ENCODE results near the gene CUEDC1. TPM values are rescaled to one million over a fixed set of nuclear protein-coding genes. Genes with fewer than 3 reads are reported as not detected.
"Not testable (repeated sequence)": the region's sequence is repeated elsewhere in the genome, so short reads cannot be mapped to it uniquely, and the experiment has no call there.

CUEDC1 gene
- total RNA-seq, 1 experiment from 2014 or later = 53.5 TPM

- Histone ChIP-seq H3K4me1 (ENCODE audit: insufficient read depth, low read length, poor library complexity, severe bottlenecking) (peaks cover 51% of the 10 kb centered on the region), H3K4me3 (ENCODE audit: low read depth, low read length, poor library complexity, severe bottlenecking) (no peak overlapping the region), H3K27ac (ENCODE audit: low read depth, low read length, poor library complexity, severe bottlenecking) (no peak overlapping the region), H3K27me3 (replicated peaks; ENCODE audit: insufficient read depth, low read depth, low read length, poor library complexity) (no peaks in the 10 kb centered on the region), H3K36me3 (ENCODE audit: insufficient read depth, low read length, poor library complexity, severe bottlenecking) (no peaks in the 10 kb centered on the region), H3K9me3 (ENCODE audit: low read depth, low read length, poor library complexity, severe bottlenecking) (no peaks in the 10 kb centered on the region)
- TF ChIP-seq EZH2 (IDR thresholded peaks at IDR 0.05; ENCODE audit: borderline replicate concordance, low read depth, low read length, poor library complexity, severe bottlenecking) (no peak), CTCF (conservative IDR thresholded peaks at IDR 0.05; ENCODE audit: low read depth, low read length) (no peak)
- POLR2A ChIA-PET (ENCODE audit: low non-redundant PET) = no interaction called here
- DNase-seq (ENCODE audit: low spot score) = no peak
- intact Hi-C loops (cut with micrococcal nuclease; ENCODE audit: unreplicated experiment) = no loop called here
- CTCF ChIA-PET = no interaction called here
- no TSS peak for BruUV-seq (replicated peaks)
These were observed 31.9 kb downstream of the CUEDC1 start for GRCh38 chr17:57923182-57923872.

DNA sequence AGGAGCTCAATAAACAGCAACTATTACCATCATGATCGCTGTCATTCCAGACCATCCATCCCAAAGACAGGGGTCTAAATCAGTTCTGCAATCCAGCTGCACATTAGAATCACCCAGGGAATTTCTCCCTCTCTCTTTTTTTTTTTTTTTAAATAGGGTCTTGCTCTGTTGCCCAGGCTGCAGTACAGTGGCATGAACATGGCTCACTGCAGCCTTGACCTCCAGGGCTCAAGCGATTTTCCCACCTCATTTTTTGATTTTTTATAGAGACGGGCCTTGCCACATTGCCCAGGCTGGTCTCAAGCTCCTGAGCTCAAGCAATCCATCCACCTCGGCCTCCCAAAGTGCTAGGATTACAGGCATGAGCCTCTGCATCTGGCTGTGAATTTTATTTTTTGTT, 32.5 kb downstream of the CUEDC1 start:
- H3K27me3 ChIP-seq (replicated peaks; ENCODE audit: insufficient read depth, low read depth, low read length, poor library complexity); H3K4me3 ChIP-seq (ENCODE audit: low read depth, low read length, poor library complexity, severe bottlenecking); BruUV-seq (replicated peaks); POLR2A ChIA-PET (ENCODE audit: low non-redundant PET); H3K36me3 ChIP-seq (ENCODE audit: insufficient read depth, low read length, poor library complexity, severe bottlenecking); DNase-seq (ENCODE audit: low spot score); intact Hi-C loops (cut with micrococcal nuclease; ENCODE audit: unreplicated experiment); CTCF ChIA-PET; H3K27ac ChIP-seq (ENCODE audit: low read depth, low read length, poor library complexity, severe bottlenecking); H3K9me3 ChIP-seq (ENCODE audit: low read depth, low read length, poor library complexity, severe bottlenecking): not testable (repeated sequence)
- H3K4me1 ChIP-seq (ENCODE audit: insufficient read depth, low read length, poor library complexity, severe bottlenecking) = peaks cover 54% of the 10 kb centered on the region

DNA sequence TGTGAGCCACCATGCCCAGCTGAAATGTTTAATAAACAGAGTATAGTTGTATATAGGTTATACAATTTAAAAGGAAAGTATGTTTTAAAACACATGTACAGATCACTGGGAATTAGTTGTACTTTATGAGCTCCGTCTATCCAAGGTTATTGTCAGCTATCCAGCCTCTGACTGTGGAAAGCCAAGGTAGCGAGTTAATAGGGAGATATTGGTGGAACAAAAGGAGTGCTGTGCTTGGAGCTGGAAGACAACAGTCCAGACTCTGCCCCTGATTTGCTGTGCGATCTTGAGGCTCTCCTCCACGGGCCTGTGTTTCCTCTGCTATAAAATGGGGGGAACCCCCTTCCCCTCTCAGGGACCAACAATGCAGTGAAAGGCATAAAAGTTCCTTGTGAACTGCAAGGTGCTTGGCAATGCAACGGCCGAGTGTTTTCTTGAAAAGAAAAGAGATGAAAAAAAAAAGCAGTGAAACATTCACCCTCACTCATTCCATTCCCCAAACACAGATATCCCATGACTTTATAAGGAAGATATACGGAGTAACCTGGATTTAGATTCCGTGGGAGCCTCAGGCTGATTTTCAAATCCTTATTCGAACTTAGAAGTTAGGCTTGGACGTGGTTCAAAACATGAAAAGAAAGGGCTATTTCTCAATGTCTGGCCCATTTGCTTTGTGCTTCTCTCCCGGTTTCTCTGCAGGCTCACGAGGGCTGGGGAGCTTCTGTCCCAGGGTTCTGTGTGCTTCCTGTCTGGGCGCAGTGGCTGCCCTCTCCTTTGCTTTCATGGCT, 34.1 kb downstream of the CUEDC1 start:
- no peaks in the 10 kb centered on the region for H3K27me3 ChIP-seq (replicated peaks; ENCODE audit: insufficient read depth, low read depth, low read length, poor library complexity)
- DNase-seq (ENCODE audit: low spot score) = no peak
- H3K4me1 ChIP-seq (ENCODE audit: insufficient read depth, low read length, poor library complexity, severe bottlenecking) = peaks cover 50% of the 10 kb centered on the region
- H3K9me3 ChIP-seq (ENCODE audit: low read depth, low read length, poor library complexity, severe bottlenecking) = no peaks in the 10 kb centered on the region
- no TSS peak for BruUV-seq (replicated peaks)
- TF ChIP-seq CTCF (conservative IDR thresholded peaks at IDR 0.05; ENCODE audit: low read depth, low read length) (no peak), EZH2 (IDR thresholded peaks at IDR 0.05; ENCODE audit: borderline replicate concordance, low read depth, low read length, poor library complexity, severe bottlenecking) (no peak)
- ChIA-PET CTCF (no interaction called here), POLR2A (ENCODE audit: low non-redundant PET) (no interaction called here)
- H3K27ac ChIP-seq (ENCODE audit: low read depth, low read length, poor library complexity, severe bottlenecking) = peak overlapping the region; percentile 45
- H3K36me3 ChIP-seq (ENCODE audit: insufficient read depth, low read length, poor library complexity, severe bottlenecking) = no peaks in the 10 kb centered on the region
- intact Hi-C loops (cut with micrococcal nuclease; ENCODE audit: unreplicated experiment) = no loop called here
- H3K4me3 ChIP-seq (ENCODE audit: low read depth, low read length, poor library complexity, severe bottlenecking) = no peak overlapping the region
